ENCODE measurements around the gene OSBPL6.
"Not testable (repeated sequence)": the region's sequence is repeated elsewhere in the genome, so short reads cannot be mapped to it uniquely, and the experiment has no call there.

The OSBPL6 gene

DNA sequence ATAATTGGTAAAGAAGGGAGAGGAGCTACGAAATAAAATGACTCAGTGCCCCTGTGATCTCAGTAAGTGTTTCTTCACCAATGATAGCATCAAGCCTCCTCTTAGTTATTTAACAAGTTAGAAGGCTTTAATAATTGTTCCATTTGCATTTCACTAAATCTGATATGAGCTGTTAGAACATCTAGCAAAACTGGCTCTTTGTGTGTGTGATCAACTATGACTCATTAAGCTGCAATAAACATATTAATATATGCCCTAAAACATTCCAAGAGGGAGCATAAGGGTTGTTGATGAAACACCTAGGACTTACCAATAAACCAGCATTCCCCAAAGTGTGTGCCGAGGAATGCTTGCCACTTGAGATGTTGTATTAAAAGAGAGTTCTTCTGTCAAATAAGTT lies 115.2 kb downstream of the OSBPL6 start:
- no peak for DNase-seq (ENCODE audit: low read depth)
- Histone ChIP-seq H3K27me3 (replicated peaks; ENCODE audit: control insufficient read depth, insufficient read depth, low read length) (no peaks in the 10 kb centered on the region), H3K4me3 (ENCODE audit: low read length) (no peak overlapping the region), H3K9ac (ENCODE audit: low read length) (no peak overlapping the region), H3K36me3 (ENCODE audit: control insufficient read depth, insufficient read depth, low read length, severe bottlenecking) (no peaks in the 10 kb centered on the region), H3K9me3 (ENCODE audit: control insufficient read depth, low read length) (no peaks in the 10 kb centered on the region), H3K4me1 (ENCODE audit: control insufficient read depth, insufficient read depth, low read length) (no peaks in the 10 kb centered on the region)

DNA sequence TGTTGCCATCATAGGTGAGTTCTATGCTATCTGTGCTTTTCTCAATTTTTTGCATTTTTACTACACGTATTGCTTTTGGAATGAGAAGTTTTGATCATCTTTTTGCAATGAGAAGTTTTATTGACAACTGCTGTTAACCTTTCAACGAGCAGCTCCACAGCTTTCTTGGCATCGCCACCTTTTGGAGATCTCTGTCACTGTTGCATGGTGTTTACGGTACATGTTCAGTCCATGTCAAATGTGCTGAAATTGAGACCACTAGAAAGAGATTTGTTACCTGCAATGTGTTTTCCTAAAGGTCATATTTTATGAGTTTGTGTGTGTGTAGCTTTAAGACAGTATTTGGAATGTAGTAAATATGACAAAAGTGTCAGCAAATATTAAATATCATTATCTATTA lies 120.8 kb downstream of the OSBPL6 start:
- DNase-seq (ENCODE audit: low read depth), result no peak
- H3K9ac ChIP-seq (ENCODE audit: low read length), result no peak overlapping the region
- no peaks in the 10 kb centered on the region for H3K9me3 ChIP-seq (ENCODE audit: control insufficient read depth, low read length)
- H3K36me3 ChIP-seq (ENCODE audit: control insufficient read depth, insufficient read depth, low read length, severe bottlenecking), result no peaks in the 10 kb centered on the region
- no peaks in the 10 kb centered on the region for H3K27me3 ChIP-seq (replicated peaks; ENCODE audit: control insufficient read depth, insufficient read depth, low read length)
- no peak overlapping the region for H3K4me3 ChIP-seq (ENCODE audit: low read length)
- no peaks in the 10 kb centered on the region for H3K4me1 ChIP-seq (ENCODE audit: control insufficient read depth, insufficient read depth, low read length)

DNA sequence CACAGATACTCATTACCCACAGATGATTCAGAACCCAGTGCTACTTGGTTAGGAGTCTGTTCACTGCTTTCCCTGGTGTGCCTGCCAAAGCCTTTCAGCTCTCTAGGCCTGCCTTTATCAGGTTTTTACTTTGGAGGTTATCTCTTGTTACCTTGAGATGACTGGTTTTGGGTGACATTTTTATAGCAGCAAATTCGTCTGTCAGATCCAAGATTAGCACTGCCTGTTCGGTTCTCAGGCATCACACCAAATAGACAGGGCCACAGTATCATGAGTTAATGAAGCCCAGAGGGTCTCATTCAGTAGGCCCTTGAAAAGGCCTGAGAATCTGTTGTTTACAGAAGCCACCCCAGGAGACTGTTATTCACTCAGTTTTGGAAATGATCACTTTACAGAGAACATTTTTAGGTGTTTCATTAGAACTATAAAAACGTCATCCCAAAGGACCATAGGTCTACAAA lies 121.2 kb downstream of the OSBPL6 start:
- Histone ChIP-seq H3K9me3 (ENCODE audit: control insufficient read depth, low read length) (no peaks in the 10 kb centered on the region), H3K4me3 (ENCODE audit: low read length) (no peak overlapping the region), H3K36me3 (ENCODE audit: control insufficient read depth, insufficient read depth, low read length, severe bottlenecking) (no peaks in the 10 kb centered on the region), H3K27me3 (replicated peaks; ENCODE audit: control insufficient read depth, insufficient read depth, low read length) (no peaks in the 10 kb centered on the region), H3K9ac (ENCODE audit: low read length) (no peak overlapping the region), H3K4me1 (ENCODE audit: control insufficient read depth, insufficient read depth, low read length) (no peaks in the 10 kb centered on the region)
- no peak for DNase-seq (ENCODE audit: low read depth)

DNA sequence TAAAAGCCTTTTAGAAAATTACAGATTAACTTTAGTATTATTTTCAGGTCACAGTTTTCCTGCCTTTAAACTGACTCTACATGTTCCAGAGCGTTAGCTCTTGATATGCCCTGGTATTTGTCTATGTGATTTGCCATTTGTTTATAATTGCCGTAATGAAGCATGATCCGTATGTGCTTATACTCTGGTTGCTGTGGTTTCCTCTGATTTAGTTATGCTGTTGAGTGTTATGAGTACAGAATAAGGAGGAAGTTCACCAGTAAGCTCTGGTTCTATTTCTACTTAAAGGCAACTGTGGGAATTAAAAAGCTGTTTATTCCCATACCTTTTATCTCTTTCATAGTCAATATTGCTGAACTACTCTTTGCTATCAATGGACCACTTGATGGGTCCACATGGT lies 123.5 kb downstream of the OSBPL6 start:
- Histone ChIP-seq H3K36me3 (ENCODE audit: control insufficient read depth, insufficient read depth, low read length, severe bottlenecking) (no peaks in the 10 kb centered on the region), H3K9ac (ENCODE audit: low read length) (no peak overlapping the region), H3K4me1 (ENCODE audit: control insufficient read depth, insufficient read depth, low read length) (no peaks in the 10 kb centered on the region), H3K9me3 (ENCODE audit: control insufficient read depth, low read length) (no peaks in the 10 kb centered on the region), H3K4me3 (ENCODE audit: low read length) (no peak overlapping the region), H3K27me3 (replicated peaks; ENCODE audit: control insufficient read depth, insufficient read depth, low read length) (no peaks in the 10 kb centered on the region)
- DNase-seq (ENCODE audit: low read depth), result no peak

DNA sequence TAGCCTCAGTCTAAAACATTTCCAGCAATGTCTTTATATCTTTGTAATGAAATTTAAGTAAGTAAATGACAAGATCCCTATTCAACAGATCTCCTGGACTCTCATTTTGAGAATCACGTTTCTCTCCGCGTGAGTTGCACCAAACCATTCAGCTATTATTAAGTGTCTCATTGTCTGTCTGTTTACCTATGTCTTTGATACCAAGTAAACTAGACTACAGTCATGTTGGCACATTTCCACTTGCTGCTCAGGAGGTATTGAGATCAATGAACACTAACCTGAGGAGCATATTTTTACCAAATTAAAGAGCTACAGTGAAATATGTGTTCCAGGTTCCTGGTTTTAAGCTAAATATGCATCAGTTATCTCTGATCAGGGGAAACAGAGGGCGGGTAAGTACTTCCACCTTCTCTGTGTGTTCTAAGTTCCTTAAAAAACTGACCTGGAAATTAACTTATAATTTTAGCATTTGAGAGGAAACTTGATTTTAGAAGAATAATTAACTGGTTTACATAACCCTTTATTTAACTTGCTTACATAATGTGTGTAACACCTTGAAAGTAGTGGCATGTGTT lies 125.8 kb downstream of the OSBPL6 start:
- Histone ChIP-seq H3K9ac (ENCODE audit: low read length) (no peak overlapping the region), H3K4me1 (ENCODE audit: control insufficient read depth, insufficient read depth, low read length) (no peaks in the 10 kb centered on the region), H3K4me3 (ENCODE audit: low read length) (no peak overlapping the region), H3K9me3 (ENCODE audit: control insufficient read depth, low read length) (no peaks in the 10 kb centered on the region), H3K36me3 (ENCODE audit: control insufficient read depth, insufficient read depth, low read length, severe bottlenecking) (no peaks in the 10 kb centered on the region), H3K27me3 (replicated peaks; ENCODE audit: control insufficient read depth, insufficient read depth, low read length) (no peaks in the 10 kb centered on the region)
- no peak for DNase-seq (ENCODE audit: low read depth)

DNA sequence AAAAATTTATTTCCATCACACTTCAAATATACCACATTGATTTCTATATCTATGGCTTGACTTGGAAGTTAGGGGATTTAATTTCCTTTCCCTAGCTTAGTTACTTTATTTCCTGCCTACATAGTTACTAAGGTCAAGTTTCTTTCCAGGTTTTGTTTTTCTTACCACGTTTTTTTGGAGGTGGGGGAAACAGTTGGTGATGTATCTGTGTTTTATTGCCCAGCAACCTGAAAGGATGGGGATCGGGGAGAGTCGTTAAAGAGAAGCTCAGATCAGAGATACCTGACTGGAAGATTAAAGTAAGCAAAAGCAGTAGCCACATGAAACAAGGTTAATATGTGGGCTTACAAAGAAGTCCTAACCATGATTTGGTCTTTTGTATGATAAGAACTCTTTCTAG lies 127.8 kb downstream of the OSBPL6 start:
- no peaks in the 10 kb centered on the region for H3K27me3 ChIP-seq (replicated peaks; ENCODE audit: control insufficient read depth, insufficient read depth, low read length)
- no peaks in the 10 kb centered on the region for H3K36me3 ChIP-seq (ENCODE audit: control insufficient read depth, insufficient read depth, low read length, severe bottlenecking)
- H3K9ac ChIP-seq (ENCODE audit: low read length), result no peak overlapping the region
- no peak overlapping the region for H3K4me3 ChIP-seq (ENCODE audit: low read length)
- no peaks in the 10 kb centered on the region for H3K4me1 ChIP-seq (ENCODE audit: control insufficient read depth, insufficient read depth, low read length)
- no peak for DNase-seq (ENCODE audit: low read depth)
- H3K9me3 ChIP-seq (ENCODE audit: control insufficient read depth, low read length), result no peaks in the 10 kb centered on the region

DNA sequence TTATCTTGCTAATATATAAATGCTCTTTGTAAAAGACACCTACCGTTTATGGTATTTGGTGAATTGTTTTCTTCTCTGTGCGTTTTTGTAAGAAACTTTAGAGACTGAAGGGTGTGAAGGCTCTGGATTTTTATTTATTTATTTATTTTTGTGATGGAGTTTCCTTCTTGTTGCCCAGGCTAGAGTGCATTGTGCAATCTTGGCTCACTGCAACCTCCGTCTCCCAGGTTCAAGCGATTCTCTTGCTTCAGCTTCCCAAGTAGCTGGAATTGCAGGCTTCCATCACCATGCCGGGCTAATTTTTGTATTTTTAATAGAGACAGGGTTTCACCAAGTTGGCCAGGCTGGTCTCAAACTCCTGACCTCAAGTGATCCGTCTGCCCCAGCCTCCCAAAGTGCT lies 129.0 kb downstream of the OSBPL6 start:
- H3K9me3 ChIP-seq (ENCODE audit: control insufficient read depth, low read length); H3K4me1 ChIP-seq (ENCODE audit: control insufficient read depth, insufficient read depth, low read length); H3K36me3 ChIP-seq (ENCODE audit: control insufficient read depth, insufficient read depth, low read length, severe bottlenecking); H3K9ac ChIP-seq (ENCODE audit: low read length); H3K27me3 ChIP-seq (replicated peaks; ENCODE audit: control insufficient read depth, insufficient read depth, low read length); DNase-seq (ENCODE audit: low read depth); H3K4me3 ChIP-seq (ENCODE audit: low read length): not testable (repeated sequence)

DNA sequence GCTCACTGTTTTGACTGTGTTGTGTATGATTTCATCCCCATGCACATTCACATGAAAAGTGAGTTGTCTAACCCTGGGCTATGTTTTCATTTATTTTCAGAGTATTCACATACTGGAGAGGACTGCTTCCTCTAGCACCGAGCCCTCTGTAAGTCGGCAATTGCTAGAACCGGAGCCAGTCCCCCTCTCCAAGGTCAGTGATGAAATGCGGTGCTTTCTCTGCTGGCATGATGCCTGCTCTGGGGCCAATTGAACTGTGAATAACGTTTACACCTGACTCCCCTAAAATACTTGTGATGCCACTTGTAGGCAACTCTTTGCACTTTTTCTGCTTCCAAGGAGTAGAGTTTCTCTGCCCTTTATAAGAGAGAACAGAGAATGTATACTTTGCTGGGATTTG lies 129.8 kb downstream of the OSBPL6 start:
- H3K27me3 ChIP-seq (replicated peaks; ENCODE audit: control insufficient read depth, insufficient read depth, low read length), result no peaks in the 10 kb centered on the region
- H3K4me1 ChIP-seq (ENCODE audit: control insufficient read depth, insufficient read depth, low read length), result no peaks in the 10 kb centered on the region
- H3K9ac ChIP-seq (ENCODE audit: low read length), result no peak overlapping the region
- no peaks in the 10 kb centered on the region for H3K9me3 ChIP-seq (ENCODE audit: control insufficient read depth, low read length)
- no peak for DNase-seq (ENCODE audit: low read depth)
- no peaks in the 10 kb centered on the region for H3K36me3 ChIP-seq (ENCODE audit: control insufficient read depth, insufficient read depth, low read length, severe bottlenecking)
- H3K4me3 ChIP-seq (ENCODE audit: low read length), result no peak overlapping the region

DNA sequence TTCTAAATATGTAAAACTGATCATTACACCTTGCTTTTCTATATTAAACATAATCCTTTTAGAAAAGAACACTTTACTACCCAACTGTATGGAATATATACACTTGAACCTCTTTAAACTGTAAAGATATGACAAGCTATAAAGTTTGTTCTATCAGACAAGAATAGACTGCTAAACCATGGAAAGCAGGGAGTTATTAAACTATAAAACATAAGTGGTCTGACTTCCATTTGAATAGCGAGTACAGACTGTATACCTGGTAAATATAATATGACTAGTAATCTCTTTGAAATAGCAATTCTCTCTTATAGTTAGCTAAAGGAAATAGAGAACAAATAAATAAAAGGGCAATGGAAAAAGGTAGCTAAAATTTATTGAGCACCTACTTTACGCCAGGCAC lies 131.0 kb downstream of the OSBPL6 start:
- no peaks in the 10 kb centered on the region for H3K4me1 ChIP-seq (ENCODE audit: control insufficient read depth, insufficient read depth, low read length)
- H3K9me3 ChIP-seq (ENCODE audit: control insufficient read depth, low read length), result no peaks in the 10 kb centered on the region
- no peak overlapping the region for H3K9ac ChIP-seq (ENCODE audit: low read length)
- DNase-seq (ENCODE audit: low read depth), result no peak
- H3K4me3 ChIP-seq (ENCODE audit: low read length), result no peak overlapping the region
- no peaks in the 10 kb centered on the region for H3K27me3 ChIP-seq (replicated peaks; ENCODE audit: control insufficient read depth, insufficient read depth, low read length)
- no peaks in the 10 kb centered on the region for H3K36me3 ChIP-seq (ENCODE audit: control insufficient read depth, insufficient read depth, low read length, severe bottlenecking)

DNA sequence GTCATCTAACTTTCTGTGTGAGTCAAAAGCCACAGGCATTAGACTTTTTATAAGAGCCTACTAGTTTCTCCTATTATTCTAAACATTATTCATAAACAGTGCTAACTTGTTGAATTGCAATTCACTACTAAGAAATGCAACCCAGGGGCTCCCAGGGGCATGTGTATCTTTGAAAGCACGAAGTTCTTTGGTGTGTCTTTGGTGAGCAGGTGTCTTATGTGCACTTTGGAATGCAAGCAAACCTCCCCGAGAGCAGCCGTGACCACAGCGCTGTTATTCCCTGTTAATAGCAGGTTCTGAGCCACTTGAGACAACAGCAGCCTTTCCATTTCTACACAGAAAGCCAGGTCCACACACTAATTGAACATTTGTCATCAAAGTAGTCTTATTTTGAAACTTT lies 133.2 kb downstream of the OSBPL6 start:
- no peaks in the 10 kb centered on the region for H3K27me3 ChIP-seq (replicated peaks; ENCODE audit: control insufficient read depth, insufficient read depth, low read length)
- no peak overlapping the region for H3K9ac ChIP-seq (ENCODE audit: low read length)
- H3K9me3 ChIP-seq (ENCODE audit: control insufficient read depth, low read length), result no peaks in the 10 kb centered on the region
- no peak overlapping the region for H3K4me3 ChIP-seq (ENCODE audit: low read length)
- no peak for DNase-seq (ENCODE audit: low read depth)
- H3K4me1 ChIP-seq (ENCODE audit: control insufficient read depth, insufficient read depth, low read length), result no peaks in the 10 kb centered on the region
- H3K36me3 ChIP-seq (ENCODE audit: control insufficient read depth, insufficient read depth, low read length, severe bottlenecking), result no peaks in the 10 kb centered on the region

DNA sequence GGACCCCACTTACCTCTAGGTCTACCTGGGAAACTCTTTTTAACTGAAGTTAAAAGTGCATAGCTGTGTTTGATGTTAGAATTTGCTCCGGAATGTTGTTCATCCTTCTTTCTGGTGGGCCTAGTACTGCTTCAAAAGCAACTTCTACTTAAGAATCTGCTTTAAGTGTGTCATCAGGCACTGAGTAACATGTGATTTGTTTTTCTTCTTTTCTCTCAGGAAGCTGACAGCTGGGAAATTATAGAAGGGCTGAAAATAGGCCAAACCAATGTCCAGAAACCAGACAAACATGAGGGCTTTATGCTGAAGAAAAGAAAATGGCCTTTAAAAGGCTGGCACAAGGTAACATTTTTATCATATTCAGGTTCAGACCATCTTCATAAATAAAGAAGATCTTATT lies 133.7 kb downstream of the OSBPL6 start:
- Histone ChIP-seq H3K9me3 (ENCODE audit: control insufficient read depth, low read length) (no peaks in the 10 kb centered on the region), H3K4me1 (ENCODE audit: control insufficient read depth, insufficient read depth, low read length) (no peaks in the 10 kb centered on the region), H3K36me3 (ENCODE audit: control insufficient read depth, insufficient read depth, low read length, severe bottlenecking) (no peaks in the 10 kb centered on the region), H3K9ac (ENCODE audit: low read length) (no peak overlapping the region), H3K4me3 (ENCODE audit: low read length) (no peak overlapping the region), H3K27me3 (replicated peaks; ENCODE audit: control insufficient read depth, insufficient read depth, low read length) (no peaks in the 10 kb centered on the region)
- peak; percentile 34 for DNase-seq (ENCODE audit: low read depth)

Measured in adipocyte (in vitro differentiated cells).